Common myeloid progenitor, CD34-positive (primary cell): ENCODE data around the gene ROCK2.

Experiments
- CTCF ChIA-PET: fragments of 350-600 bp; sonication (Branson Sonifier 250); formaldehyde crosslinking; loops from one replicate; lab custom pipeline; 2021; ENCODE audit warnings: antibody characterized with exemption; lab: Charles Lee
- POLR2A ChIA-PET: fragments of 350-600 bp; sonication (Branson Sonifier 250); formaldehyde crosslinking; loops from one replicate; lab custom pipeline; 2021; ENCODE audit warnings: antibody characterized with exemption; lab: Charles Lee
- DNase-seq, 3 donors: peaks; one replicate each; pipeline versions ENCODE4 v3.0.0 to v3.0.0-alpha.2; 2013
- H3K27ac ChIP-seq, 2 experiments: 1 replicate in 1 of 2; 2 replicates in 1 of 2; pipeline ENCODE4 v1.7.0; 2013; ENCODE audit warnings: inconsistent platforms in 2 of 2, low read length in 2 of 2, mild to moderate bottlenecking in 2 of 2, low read depth in 1 of 2, moderate library complexity in 1 of 2; ENCODE audit not compliant: severe bottlenecking in 2 of 2, insufficient read depth in 1 of 2, poor library complexity in 1 of 2
- H3K27me3 ChIP-seq, 5 experiments: replicated peaks in 2 of 5; 1 replicate in 3 of 5; 2 replicates in 2 of 5; pipeline versions ENCODE4 v1.6.1 to v1.7.0; 2013; ENCODE audit warnings: low read length in 4 of 5, mild to moderate bottlenecking in 2 of 5, moderate library complexity in 2 of 5, inconsistent platforms in 1 of 5; ENCODE audit not compliant: insufficient read depth in 5 of 5, control insufficient read depth in 4 of 5
- H3K36me3 ChIP-seq, 4 experiments: 1 replicate in 2 of 4; 2 replicates in 2 of 4; pipeline versions ENCODE4 v1.6.1 to v1.7.0; 2013; ENCODE audit warnings: low read length in 3 of 4, control low read depth in 1 of 4, mild to moderate bottlenecking in 1 of 4; ENCODE audit not compliant: control insufficient read depth in 4 of 4, insufficient read depth in 4 of 4
- H3K4me1 ChIP-seq, 4 experiments: 1 replicate in 3 of 4; 2 replicates in 1 of 4; pipeline versions ENCODE4 v1.6.1 to v1.7.1; 2013; ENCODE audit warnings: low read length in 3 of 4, mild to moderate bottlenecking in 3 of 4, control low read depth in 1 of 4, inconsistent platforms in 1 of 4, moderate library complexity in 1 of 4; ENCODE audit not compliant: control insufficient read depth in 4 of 4, insufficient read depth in 4 of 4; ENCODE audit errors: control extremely low read depth in 1 of 4
- H3K4me3 ChIP-seq, 7 experiments: 1 replicate in 4 of 7; 2 replicates in 3 of 7; pipeline versions ENCODE4 v1.5.1 to v1.7.0; 2013; ENCODE audit warnings: mild to moderate bottlenecking in 7 of 7, low read length in 6 of 7, moderate library complexity in 6 of 7, inconsistent platforms in 2 of 7, low read depth in 2 of 7, control low read depth in 1 of 7; ENCODE audit not compliant: insufficient read depth in 4 of 7, control insufficient read depth in 1 of 7; ENCODE audit errors: extremely low read depth in 1 of 7
- H3K9me3 ChIP-seq, 5 experiments: 1 replicate in 4 of 5; 2 replicates in 1 of 5; pipeline versions ENCODE4 v1.6.1 to v1.7.1; 2013; ENCODE audit warnings: low read length in 4 of 5, mild to moderate bottlenecking in 2 of 5, inconsistent platforms in 1 of 5, low read depth in 1 of 5, moderate library complexity in 1 of 5; ENCODE audit not compliant: control insufficient read depth in 4 of 5, insufficient read depth in 2 of 5; ENCODE audit errors: control extremely low read depth in 1 of 5
- WGBS: methylation state at CpG from one replicate; pipeline ENCODE4 v1.1.5; 2013; ENCODE audit not compliant: insufficient coverage; 5-methylcytosine and 5-hydroxymethylcytosine counted together

The ROCK2 gene

GRCh38 chr2:11160731-11161455 is 183.5 kb downstream of the ROCK2 start:
- Histone ChIP-seq H3K4me3 (no peak overlapping the region), H3K27ac (no peak overlapping the region)
- POLR2A ChIA-PET, result no interaction called here

GRCh38 chr2:11160256-11160655 is 184.2 kb downstream of the ROCK2 start:
- WGBS, result 94% methylated on average over 12 of the region's 13 CpGs
- H3K4me1 ChIP-seq, result peaks cover 0 to 11% (median 5%) of the 10 kb centered on the region in 4 experiments
- ChIA-PET POLR2A (no interaction called here), CTCF (no interaction called here)
- no peaks in the 10 kb centered on the region for H3K27me3 ChIP-seq
- H3K9me3 ChIP-seq, result no peaks in the 10 kb centered on the region
- DNase-seq, result no peak
- no peak overlapping the region for H3K4me3 ChIP-seq
- H3K27ac ChIP-seq, result no peak overlapping the region
- peaks cover 0 to 3% (median 0%) of the 10 kb centered on the region in 4 experiments for H3K36me3 ChIP-seq

More at GRCh38 chr2:11160731-11161455, 183.5 kb downstream of the ROCK2 start:
- 97% methylated on average over 13 of the region's 15 CpGs for WGBS
- Histone ChIP-seq H3K9me3 (no peaks in the 10 kb centered on the region), H3K36me3 (peaks cover 0 to 3% (median 0%) of the 10 kb centered on the region in 4 experiments), H3K27me3 (no peaks in the 10 kb centered on the region), H3K4me1 (peaks cover 0 to 6% (median 2%) of the 10 kb centered on the region in 4 experiments)
- CTCF ChIA-PET, result interaction anchor here (1.1 to 1.7 kb wide), 3 partner anchors 11 to 38 kb away, joined by 3 to 7 read pairs (median 3); a partner anchor contains a TSS
- no peak for DNase-seq

GRCh38 chr2:11159574-11160170 is 184.8 kb downstream of the ROCK2 start:
- H3K27ac ChIP-seq, result no peak overlapping the region
- no peak for DNase-seq
- peaks cover 0 to 12% (median 6%) of the 10 kb centered on the region in 4 experiments for H3K4me1 ChIP-seq
- H3K36me3 ChIP-seq, result peaks cover 0 to 3% (median 0%) of the 10 kb centered on the region in 4 experiments
- no peaks in the 10 kb centered on the region for H3K9me3 ChIP-seq
- WGBS, result 93% methylated on average over 14 of the region's 14 CpGs
- ChIA-PET POLR2A (interaction anchor here (1.2 kb wide), 1 partner anchor 30 kb away, joined by 3 read pairs; no protein-coding TSS in a partner anchor), CTCF (no interaction called here)
- no peak overlapping the region for H3K4me3 ChIP-seq
- H3K27me3 ChIP-seq, result no peaks in the 10 kb centered on the region

- ChIA-PET POLR2A (interaction anchor here (1.2 kb wide), 1 partner anchor 30 kb away, joined by 3 read pairs; no protein-coding TSS in a partner anchor), CTCF (no interaction called here)
- Histone ChIP-seq H3K4me1 (peaks cover 0 to 17% (median 12%) of the 10 kb centered on the region in 4 experiments), H3K36me3 (peaks cover 0 to 3% (median 0%) of the 10 kb centered on the region in 4 experiments), H3K27ac (no peak overlapping the region), H3K4me3 (no peak overlapping the region), H3K27me3 (no peaks in the 10 kb centered on the region), H3K9me3 (no peaks in the 10 kb centered on the region)
- 96% methylated on average over 13 of the region's 14 CpGs for WGBS
- DNase-seq, result no peak
These were observed 185.4 kb downstream of the ROCK2 start for GRCh38 chr2:11158916-11159573.

GRCh38 chr2:11157731-11158130 is 186.7 kb downstream of the ROCK2 start:
- no peak for DNase-seq
- Histone ChIP-seq H3K27ac (no peak overlapping the region), H3K27me3 (no peaks in the 10 kb centered on the region), H3K36me3 (peaks cover 0 to 3% (median 0%) of the 10 kb centered on the region in 4 experiments), H3K4me1 (peaks cover 0 to 17% (median 12%) of the 10 kb centered on the region in 4 experiments), H3K9me3 (no peaks in the 10 kb centered on the region), H3K4me3 (no peak overlapping the region)
- 100% methylated on average over 2 of the region's 4 CpGs for WGBS
- ChIA-PET CTCF (no interaction called here), POLR2A (no interaction called here)

GRCh38 chr2:11157296-11157695 is 187.1 kb downstream of the ROCK2 start:
- 97% methylated on average over 6 of the region's 6 CpGs for WGBS
- Histone ChIP-seq H3K9me3 (no peaks in the 10 kb centered on the region), H3K27me3 (no peaks in the 10 kb centered on the region), H3K36me3 (peaks cover 0 to 3% (median 0%) of the 10 kb centered on the region in 4 experiments), H3K27ac (no peak overlapping the region), H3K4me3 (no peak overlapping the region), H3K4me1 (peaks cover 0 to 17% (median 12%) of the 10 kb centered on the region in 4 experiments)
- DNase-seq, result no peak
- ChIA-PET CTCF (no interaction called here), POLR2A (no interaction called here)
